HL-60 (cell line): Measurements from ENCODE around the gene HUNK.

Source experiments
- DNase-seq, 2 experiments: peaks; one replicate each; pipeline ENCODE4 v3.0.0-alpha.2; 2010 to 2020; ENCODE audit warnings: low read depth in 1 of 2, low spot score in 1 of 2
- H3K27ac ChIP-seq: fragments of 250-450 bp; sonication (Bioruptor Pico); replicated peaks from 2 replicates; pipeline ENCODE4 v1.5.1; 2020; ENCODE audit warnings: mild to moderate bottlenecking, moderate library complexity
- H3K27me3 ChIP-seq: fragments of 250-450 bp; sonication (Bioruptor Pico); 2 replicates; pipeline ENCODE4 v1.5.1; 2021; ENCODE audit warnings: mild to moderate bottlenecking, moderate library complexity; ENCODE audit not compliant: insufficient read depth, poor library complexity, severe bottlenecking
- H3K4me3 ChIP-seq: replicated peaks from 2 replicates; pipeline ENCODE4 v1.5.1; 2011; ENCODE audit warnings: mild to moderate bottlenecking, control low read depth, low read length; ENCODE audit not compliant: insufficient read depth
- GABPA ChIP-seq: IDR thresholded peaks from 2 replicates; pipeline ENCODE4 v1.6.1; 2012; ENCODE audit warnings: low read depth
- POLR2AphosphoS5 ChIP-seq: IDR thresholded peaks from 2 replicates; pipeline ENCODE4 v1.6.1; 2012; ENCODE audit warnings: low read depth
- SPI1 ChIP-seq: IDR thresholded peaks from 2 replicates; pipeline ENCODE4 v1.6.1; 2012; ENCODE audit warnings: low read depth, mild to moderate bottlenecking, borderline replicate concordance
- TF ChIP-seq, protein P1 (sequence below): IDR thresholded peaks from 2 replicates; pipeline ENCODE4 v1.6.1; 2012; ENCODE audit warnings: low read depth; ENCODE audit not compliant: insufficient replicate concordance
- TF ChIP-seq, protein P2 (sequence below): IDR thresholded peaks from one replicate; pipeline ENCODE4 v1.5.1; 2011; ENCODE audit warnings: low read length, control low read depth, inconsistent platforms; ENCODE audit not compliant: insufficient read depth

Gene HUNK

DNA sequence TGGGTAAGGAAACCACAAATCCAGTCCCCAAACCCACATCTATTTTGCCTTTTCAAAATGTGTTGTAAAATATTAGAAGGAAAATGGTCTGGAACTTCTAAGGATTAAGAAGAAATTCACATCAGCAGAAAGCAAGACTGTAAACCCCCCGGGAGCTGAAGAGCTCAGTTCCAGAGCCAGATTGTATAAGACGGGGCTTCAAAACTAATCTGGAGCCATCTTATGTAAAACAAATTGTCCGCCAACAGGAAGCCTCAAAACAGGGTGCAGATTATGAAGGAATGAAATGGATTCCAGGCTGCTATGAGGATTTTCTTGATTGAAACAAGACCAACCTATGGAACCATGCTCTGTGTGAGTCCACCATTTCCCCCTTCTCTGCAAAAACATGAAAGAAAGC is 25.1 kb upstream of the HUNK start:
- no peak overlapping the region for H3K4me3 ChIP-seq
- no peaks in the 10 kb centered on the region for H3K27me3 ChIP-seq
- H3K27ac ChIP-seq = no peak overlapping the region
- TF ChIP-seq SPI1 (no peak), POLR2AphosphoS5 (no peak), GABPA (no peak)
- TF ChIP-seq, protein P1, sequence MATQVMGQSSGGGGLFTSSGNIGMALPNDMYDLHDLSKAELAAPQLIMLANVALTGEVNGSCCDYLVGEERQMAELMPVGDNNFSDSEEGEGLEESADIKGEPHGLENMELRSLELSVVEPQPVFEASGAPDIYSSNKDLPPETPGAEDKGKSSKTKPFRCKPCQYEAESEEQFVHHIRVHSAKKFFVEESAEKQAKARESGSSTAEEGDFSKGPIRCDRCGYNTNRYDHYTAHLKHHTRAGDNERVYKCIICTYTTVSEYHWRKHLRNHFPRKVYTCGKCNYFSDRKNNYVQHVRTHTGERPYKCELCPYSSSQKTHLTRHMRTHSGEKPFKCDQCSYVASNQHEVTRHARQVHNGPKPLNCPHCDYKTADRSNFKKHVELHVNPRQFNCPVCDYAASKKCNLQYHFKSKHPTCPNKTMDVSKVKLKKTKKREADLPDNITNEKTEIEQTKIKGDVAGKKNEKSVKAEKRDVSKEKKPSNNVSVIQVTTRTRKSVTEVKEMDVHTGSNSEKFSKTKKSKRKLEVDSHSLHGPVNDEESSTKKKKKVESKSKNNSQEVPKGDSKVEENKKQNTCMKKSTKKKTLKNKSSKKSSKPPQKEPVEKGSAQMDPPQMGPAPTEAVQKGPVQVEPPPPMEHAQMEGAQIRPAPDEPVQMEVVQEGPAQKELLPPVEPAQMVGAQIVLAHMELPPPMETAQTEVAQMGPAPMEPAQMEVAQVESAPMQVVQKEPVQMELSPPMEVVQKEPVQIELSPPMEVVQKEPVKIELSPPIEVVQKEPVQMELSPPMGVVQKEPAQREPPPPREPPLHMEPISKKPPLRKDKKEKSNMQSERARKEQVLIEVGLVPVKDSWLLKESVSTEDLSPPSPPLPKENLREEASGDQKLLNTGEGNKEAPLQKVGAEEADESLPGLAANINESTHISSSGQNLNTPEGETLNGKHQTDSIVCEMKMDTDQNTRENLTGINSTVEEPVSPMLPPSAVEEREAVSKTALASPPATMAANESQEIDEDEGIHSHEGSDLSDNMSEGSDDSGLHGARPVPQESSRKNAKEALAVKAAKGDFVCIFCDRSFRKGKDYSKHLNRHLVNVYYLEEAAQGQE = no peak
- TF ChIP-seq, protein P2, sequence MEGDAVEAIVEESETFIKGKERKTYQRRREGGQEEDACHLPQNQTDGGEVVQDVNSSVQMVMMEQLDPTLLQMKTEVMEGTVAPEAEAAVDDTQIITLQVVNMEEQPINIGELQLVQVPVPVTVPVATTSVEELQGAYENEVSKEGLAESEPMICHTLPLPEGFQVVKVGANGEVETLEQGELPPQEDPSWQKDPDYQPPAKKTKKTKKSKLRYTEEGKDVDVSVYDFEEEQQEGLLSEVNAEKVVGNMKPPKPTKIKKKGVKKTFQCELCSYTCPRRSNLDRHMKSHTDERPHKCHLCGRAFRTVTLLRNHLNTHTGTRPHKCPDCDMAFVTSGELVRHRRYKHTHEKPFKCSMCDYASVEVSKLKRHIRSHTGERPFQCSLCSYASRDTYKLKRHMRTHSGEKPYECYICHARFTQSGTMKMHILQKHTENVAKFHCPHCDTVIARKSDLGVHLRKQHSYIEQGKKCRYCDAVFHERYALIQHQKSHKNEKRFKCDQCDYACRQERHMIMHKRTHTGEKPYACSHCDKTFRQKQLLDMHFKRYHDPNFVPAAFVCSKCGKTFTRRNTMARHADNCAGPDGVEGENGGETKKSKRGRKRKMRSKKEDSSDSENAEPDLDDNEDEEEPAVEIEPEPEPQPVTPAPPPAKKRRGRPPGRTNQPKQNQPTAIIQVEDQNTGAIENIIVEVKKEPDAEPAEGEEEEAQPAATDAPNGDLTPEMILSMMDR = no peak
- DNase-seq = no peak

DNA sequence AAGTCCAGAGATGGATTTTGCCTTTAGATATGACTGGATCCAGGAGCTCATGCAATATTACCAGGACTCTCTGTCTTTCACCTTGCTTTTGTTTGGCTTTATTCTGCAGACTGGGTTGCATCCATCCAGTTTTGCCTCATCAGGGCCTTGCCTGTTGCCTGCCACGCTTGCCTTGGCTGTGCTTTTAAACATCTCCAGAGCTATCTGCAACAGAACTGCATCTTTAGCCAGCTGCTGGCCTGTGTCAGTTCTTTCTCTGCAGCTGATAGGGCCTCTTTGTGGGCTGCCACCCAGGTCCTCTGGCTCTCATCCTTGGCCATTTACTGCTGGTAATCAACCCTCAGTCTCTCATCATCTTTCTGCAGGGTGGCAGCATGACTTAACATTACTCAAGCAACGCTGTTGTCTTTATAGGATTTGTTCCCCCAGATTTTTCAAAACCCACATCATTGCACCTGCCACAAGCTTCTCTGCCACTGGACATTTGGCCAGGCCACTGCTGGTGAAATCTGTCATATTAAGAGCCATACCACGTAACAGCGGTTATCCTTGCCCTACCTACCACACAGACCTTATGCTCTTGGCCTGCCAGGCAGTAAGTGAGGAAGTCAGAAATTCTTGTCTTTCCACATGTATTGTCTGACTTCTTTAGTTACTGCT is 24.4 kb upstream of the HUNK start:
- Histone ChIP-seq H3K27me3 (no peaks in the 10 kb centered on the region), H3K27ac (no peak overlapping the region), H3K4me3 (no peak overlapping the region)
- no peak for DNase-seq
- TF ChIP-seq, protein P1 = no peak
- TF ChIP-seq, protein P2 = no peak
- TF ChIP-seq POLR2AphosphoS5 (no peak), SPI1 (no peak), GABPA (no peak)

DNA sequence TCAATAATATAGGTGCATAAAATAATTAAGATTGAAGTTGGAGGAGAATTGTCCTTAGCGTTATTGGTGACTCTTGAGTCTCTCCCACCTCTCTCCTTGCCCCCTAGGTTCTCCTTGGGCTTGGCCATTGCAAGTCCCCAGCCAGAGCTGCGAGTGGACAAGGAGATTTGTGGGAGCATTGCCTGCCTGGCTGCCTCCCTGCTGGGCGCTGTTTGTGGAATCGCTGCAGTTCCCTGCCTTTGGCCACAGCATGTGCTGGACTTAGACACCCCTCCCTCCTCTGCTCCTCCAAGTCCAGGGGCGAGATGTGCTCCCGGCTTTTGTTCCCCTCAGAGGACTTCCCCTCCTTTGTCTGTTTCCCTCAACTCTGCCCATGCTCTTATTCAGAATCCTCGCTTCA is 21.9 kb upstream of the HUNK start:
- H3K4me3 ChIP-seq = no peak overlapping the region
- no peaks in the 10 kb centered on the region for H3K27me3 ChIP-seq
- no peak overlapping the region for H3K27ac ChIP-seq
- no peak for TF ChIP-seq GABPA
- no peak for TF ChIP-seq SPI1
- TF ChIP-seq, protein P2 = no peak
- TF ChIP-seq, protein P1 = no peak
- no peak for TF ChIP-seq POLR2AphosphoS5
- no peak for DNase-seq
